SJCRH30 (cell line): ENCODE results near the gene KDM2B. TPM values are rescaled to one million over a fixed set of nuclear protein-coding genes. Genes with fewer than 3 reads are reported as not detected.

ENCODE experiments used
- DNase-seq, 2 experiments: peaks; one replicate each; pipeline ENCODE4 v3.0.0-alpha.2; 2015 to 2020
- H3K27ac ChIP-seq: fragments of 250-450 bp; sonication (Bioruptor Pico); 2 replicates; pipeline ENCODE4 v1.5.1; 2020; ENCODE audit warnings: mild to moderate bottlenecking, moderate library complexity
- H3K27me3 ChIP-seq: fragments of 250-450 bp; sonication (Bioruptor Pico); 2 replicates; pipeline ENCODE4 v1.5.1; 2020; ENCODE audit warnings: mild to moderate bottlenecking, moderate library complexity
- H3K36me3 ChIP-seq: fragments of 250-450 bp; sonication (Bioruptor Pico); 2 replicates; pipeline ENCODE4 v1.5.1; 2020; ENCODE audit warnings: mild to moderate bottlenecking, moderate library complexity
- H3K4me1 ChIP-seq: fragments of 250-450 bp; sonication (Bioruptor Pico); 2 replicates; pipeline ENCODE4 v1.5.1; 2020; ENCODE audit warnings: mild to moderate bottlenecking, moderate library complexity
- H3K4me3 ChIP-seq: fragments of 250-450 bp; sonication (Bioruptor Pico); 2 replicates; pipeline ENCODE4 v1.5.1; 2020; ENCODE audit warnings: mild to moderate bottlenecking, moderate library complexity
- H3K9me3 ChIP-seq: fragments of 250-450 bp; sonication (Bioruptor Pico); replicated peaks from 2 replicates; pipeline ENCODE4 v1.5.1; 2020; ENCODE audit warnings: mild to moderate bottlenecking, moderate library complexity
- total RNA-seq: library from RNA; depleted of rRNA; stranded (reverse); fragments of >200 nt; shearing (Covaris generic); gene quantifications from 2 replicates; pipeline ENCODE4 v1.2.3, GENCODE V29; 2014

The KDM2B gene
- total RNA-seq, 1 experiment from 2014 or later, result 48.4 TPM

DNA sequence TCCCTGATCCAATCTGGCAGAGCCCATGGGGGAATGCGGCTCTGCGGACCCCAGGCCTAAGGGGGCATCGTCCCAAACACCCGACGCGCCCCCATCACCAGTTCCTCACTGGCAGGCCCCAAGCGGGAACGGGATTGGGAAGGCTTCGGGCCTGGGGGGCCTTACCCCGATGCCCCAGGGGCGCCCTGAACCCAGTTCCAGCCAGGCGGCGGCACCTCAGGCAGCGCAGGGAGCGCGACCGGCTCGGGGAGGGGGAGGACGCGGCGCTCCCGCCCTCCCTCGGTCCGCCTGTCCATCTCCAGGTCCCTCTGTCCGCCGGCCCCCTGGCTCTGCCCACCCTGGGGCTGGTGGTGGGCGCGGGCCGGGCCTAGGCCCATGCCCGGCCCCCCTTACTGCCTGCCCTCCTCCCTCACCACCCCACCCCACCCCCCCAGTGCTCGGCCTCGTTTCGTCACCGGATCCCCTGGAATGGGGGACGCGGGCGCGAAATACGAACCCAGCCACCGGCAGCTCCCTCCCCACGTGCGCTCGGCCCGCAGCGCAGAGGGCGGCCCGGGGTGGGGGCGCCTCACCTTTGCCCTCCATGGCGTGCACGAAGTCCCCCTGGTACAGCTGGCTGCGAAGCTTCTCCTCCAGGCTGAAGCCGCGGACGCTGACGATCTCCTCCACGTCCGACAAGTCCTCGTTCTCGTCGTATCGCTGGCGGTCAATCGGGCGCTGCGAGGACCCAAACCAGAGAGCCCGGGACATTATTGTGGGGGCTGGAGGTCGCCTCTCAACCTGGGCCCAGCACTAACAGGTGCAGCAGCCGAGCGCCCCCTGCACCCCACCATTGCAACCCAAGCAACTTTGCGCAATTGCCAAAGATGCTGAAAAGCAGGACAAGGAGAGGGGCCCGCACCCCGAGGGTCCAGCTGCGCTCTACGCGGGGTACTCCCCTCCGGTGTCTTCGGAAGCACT, 2.3 kb downstream of the KDM2B start:
- DNase-seq, result no peak

DNA sequence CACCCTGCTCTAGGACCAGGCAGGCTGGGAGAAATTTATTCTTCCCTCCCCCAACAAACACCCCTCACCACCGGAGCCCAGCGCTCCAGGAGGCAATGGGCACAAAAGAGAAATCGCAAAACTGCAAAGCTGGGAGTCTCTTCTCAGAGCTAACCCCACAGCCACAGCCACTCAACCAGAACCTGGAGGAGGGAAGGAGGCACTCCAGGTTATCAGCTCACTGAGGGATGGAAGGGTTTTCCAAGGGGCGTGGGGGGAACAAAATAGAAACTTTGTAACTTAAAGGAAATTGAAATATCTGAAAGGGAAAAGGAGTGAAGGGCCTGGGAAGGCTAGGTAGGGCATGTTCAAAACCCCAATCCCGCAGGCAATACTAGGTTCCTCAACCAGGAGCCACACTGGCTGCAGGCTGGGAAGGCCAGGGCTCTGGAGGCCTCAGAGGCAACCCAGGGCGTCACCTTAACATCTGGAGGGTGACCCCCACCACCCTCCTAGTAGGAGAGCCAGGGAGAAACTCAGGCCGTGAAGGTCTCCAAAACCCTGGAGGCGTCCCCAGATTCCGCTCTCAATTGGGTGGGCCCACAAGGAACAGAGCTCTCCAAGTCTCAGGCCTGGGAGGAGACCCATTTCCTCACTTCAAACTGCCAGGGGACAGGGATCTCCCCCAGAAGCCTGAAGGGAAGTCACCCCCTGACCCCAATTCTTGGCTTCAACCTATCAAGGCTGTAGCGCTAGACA, 3.2 kb downstream of the KDM2B start:
- Histone ChIP-seq H3K4me1 (peaks cover 13% of the 10 kb centered on the region), H3K36me3 (peaks cover 3% of the 10 kb centered on the region), H3K27me3 (no peaks in the 10 kb centered on the region), H3K4me3 (no peak overlapping the region), H3K27ac (no peak overlapping the region), H3K9me3 (no peaks in the 10 kb centered on the region)
- no peak for DNase-seq

More for the DNA sequence above, 2.3 kb downstream of the KDM2B start:
- no peaks in the 10 kb centered on the region for H3K27me3 ChIP-seq
- H3K4me1 ChIP-seq, result peaks cover 17% of the 10 kb centered on the region
- H3K4me3 ChIP-seq, result peak overlapping the region; percentile 63
- peaks cover 3% of the 10 kb centered on the region for H3K36me3 ChIP-seq
- peak overlapping the region; percentile 93 for H3K27ac ChIP-seq
- no peaks in the 10 kb centered on the region for H3K9me3 ChIP-seq

DNA sequence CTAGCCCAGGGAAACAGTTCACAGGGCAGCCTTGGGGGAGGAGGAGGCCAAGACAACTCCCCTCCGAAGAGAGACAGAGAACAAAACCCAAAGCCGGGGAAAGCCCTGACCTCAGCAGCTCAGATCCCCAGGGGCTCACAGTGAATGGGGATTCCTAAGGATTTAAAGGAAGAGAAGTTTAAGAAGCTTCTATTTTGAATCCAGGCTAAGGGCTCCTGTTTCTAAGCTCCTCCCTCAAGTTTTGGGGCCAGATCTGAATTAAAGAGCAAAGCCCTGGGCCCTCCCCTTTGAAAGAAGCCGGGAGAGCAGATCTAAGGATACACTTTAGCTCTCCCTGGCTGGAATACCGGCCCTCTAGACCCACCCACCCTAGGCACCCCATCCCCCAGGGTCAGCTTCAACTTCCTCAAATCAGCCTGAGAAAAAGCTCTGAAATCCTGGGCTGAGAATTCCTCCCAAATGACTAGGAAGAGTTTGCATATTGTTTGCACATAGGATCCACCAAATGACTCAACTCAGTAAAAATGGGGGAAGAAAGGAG, 3.9 kb downstream of the KDM2B start:
- no peak for DNase-seq
- no peaks in the 10 kb centered on the region for H3K9me3 ChIP-seq
- H3K27me3 ChIP-seq, result no peaks in the 10 kb centered on the region
- H3K4me3 ChIP-seq, result no peak overlapping the region
- no peak overlapping the region for H3K27ac ChIP-seq
- peaks cover 9% of the 10 kb centered on the region; the same call in 1 of the 2 replicates for H3K4me1 ChIP-seq
- H3K36me3 ChIP-seq, result peaks cover 8% of the 10 kb centered on the region

DNA sequence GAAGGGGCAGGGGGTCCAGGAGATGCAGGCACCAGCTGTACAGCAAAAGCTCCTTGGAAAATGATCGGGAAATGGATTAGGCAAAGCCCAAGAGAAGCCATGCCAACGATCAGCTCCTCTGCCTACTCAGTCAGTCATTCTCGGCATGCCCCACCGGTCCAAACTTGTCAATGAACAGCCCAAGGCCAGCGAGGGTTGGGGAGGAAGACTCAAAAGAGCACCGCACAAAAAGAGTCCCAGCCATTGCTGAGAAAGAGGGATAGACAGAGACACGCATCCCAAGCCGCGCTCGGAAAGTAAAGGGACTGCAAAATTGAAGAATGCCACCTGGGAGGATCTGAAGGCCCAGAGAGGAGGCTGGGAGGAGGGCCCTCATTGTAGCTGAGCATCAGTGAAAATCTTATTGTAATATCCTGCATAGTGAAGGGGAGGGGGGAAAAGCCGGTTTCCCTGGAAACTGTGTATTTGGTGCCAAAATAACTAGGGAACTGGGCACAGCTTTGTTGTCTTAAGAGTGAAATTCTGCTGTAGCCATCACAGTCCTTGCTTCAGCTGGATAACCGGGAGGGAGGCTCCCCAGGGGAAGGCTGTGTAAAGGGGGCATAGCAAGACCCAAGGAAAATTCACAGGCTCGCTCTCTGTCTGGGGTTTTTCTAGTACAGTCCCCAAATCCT, 4.7 kb downstream of the KDM2B start:
- DNase-seq, result no peak
- no peak overlapping the region for H3K27ac ChIP-seq
- H3K36me3 ChIP-seq, result peaks cover 13% of the 10 kb centered on the region
- no peaks in the 10 kb centered on the region for H3K9me3 ChIP-seq
- H3K4me1 ChIP-seq, result peaks cover 9% of the 10 kb centered on the region; the same call in 1 of the 2 replicates
- H3K27me3 ChIP-seq, result no peaks in the 10 kb centered on the region
- no peak overlapping the region for H3K4me3 ChIP-seq

DNA sequence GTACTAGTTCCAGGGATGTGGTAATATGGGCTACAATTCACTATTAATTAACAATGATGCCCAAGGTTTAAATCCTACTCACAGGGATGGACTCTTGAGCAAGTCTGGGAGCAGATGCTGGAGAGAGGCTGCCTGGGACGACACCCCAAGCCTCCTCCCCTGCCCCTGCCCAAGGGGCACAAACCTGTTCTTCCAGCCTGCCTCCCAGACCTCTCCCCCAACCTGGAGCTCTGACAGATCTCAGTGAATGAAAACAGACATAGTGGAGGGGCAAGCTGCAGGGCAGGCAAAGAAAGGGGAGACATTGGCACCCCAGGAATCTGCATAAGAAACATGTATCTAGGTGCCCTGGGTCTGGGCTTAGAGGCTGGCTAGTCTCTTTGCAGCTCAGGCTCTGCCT, 5.8 kb downstream of the KDM2B start:
- Histone ChIP-seq H3K9me3 (no peaks in the 10 kb centered on the region), H3K27ac (no peak overlapping the region), H3K27me3 (no peaks in the 10 kb centered on the region), H3K4me3 (no peak overlapping the region), H3K36me3 (peaks cover 17% of the 10 kb centered on the region), H3K4me1 (peaks cover 9% of the 10 kb centered on the region; the same call in 1 of the 2 replicates)
- no peak for DNase-seq

DNA sequence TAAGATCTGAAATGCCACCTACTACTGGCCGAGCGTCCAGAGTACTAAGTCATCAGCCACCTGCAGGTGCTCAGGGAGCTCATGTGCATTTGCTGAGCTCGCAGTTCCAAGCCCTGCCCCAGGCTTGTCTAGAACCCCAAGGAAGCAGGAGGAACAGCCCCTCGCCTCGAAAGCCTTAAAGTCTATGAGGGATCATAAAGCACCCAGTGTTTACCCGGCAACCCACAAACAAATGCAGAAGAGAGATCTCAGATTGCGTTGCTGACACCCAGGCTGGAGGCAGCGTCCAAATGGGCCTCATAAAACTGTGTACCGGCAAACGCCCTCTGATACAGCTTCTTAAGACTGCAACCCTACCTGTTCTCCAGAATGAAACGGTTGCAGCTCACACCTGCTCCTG, 6.8 kb downstream of the KDM2B start:
- H3K4me1 ChIP-seq, result peaks cover 16% of the 10 kb centered on the region; the same call in 1 of the 2 replicates
- no peaks in the 10 kb centered on the region for H3K27me3 ChIP-seq
- DNase-seq, result no peak
- no peak overlapping the region for H3K4me3 ChIP-seq
- H3K36me3 ChIP-seq, result peaks cover 17% of the 10 kb centered on the region
- H3K27ac ChIP-seq, result no peak overlapping the region
- no peaks in the 10 kb centered on the region for H3K9me3 ChIP-seq

DNA sequence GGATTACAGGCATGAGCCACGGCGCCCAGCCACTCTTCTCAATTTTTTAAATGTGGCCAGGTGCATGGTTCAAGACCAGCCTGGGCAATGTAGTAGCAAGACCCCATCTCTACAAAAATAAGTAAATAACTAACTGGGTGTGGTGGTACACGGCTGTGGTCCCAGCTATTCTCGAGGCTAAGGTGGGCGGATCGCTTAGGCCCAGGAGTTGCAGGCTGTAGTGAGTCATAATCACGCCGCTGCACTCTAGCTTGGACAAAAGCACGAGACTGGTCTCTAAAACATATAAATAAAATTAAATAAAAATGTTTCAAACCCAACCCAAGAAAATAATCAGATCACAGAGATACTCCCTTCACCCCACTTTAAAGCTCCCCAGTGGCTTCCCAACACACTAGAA, 8.9 kb downstream of the KDM2B start:
- DNase-seq, result no peak
- H3K9me3 ChIP-seq, result no peaks in the 10 kb centered on the region
- no peak overlapping the region for H3K27ac ChIP-seq
- H3K36me3 ChIP-seq, result peaks cover 17% of the 10 kb centered on the region
- peaks cover 9% of the 10 kb centered on the region; the same call in 1 of the 2 replicates for H3K4me1 ChIP-seq
- H3K27me3 ChIP-seq, result no peaks in the 10 kb centered on the region
- no peak overlapping the region for H3K4me3 ChIP-seq

DNA sequence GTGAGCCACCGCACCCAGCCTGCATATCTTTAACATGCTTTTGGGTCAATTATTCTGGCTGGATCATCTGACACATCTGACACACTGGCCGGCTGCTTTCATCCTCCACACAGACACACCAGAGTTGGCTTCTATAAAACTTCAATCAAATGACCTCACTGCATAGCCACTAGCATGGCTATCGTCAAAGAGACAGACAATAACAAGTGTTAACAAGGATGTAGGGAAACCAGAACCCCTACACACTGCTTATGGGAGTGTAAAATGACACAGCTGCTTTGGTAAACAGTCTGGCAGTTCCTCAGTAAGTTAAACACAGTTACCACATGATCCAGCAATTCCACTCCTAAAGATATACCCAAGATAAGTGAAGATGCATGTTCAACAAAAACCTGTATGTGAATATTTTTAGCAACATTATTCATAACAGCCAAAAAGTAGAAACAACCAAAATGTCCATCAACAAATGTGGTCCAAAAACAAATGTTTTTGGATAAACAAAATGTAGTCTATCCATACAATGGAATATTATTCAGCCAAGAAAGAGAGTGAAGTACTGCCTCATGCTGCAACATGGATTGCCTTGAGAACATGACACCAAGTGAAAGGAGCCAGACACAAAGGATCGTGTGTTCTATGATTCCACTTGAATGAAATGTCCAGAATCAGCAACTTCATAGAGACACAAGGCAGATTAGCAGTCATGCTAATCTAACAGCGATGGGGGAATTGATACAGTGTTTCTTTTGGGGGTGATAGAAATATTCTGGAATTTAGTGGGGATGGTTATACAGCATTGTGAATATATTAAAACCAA, 10.1 kb downstream of the KDM2B start:
- Histone ChIP-seq H3K27ac (peak overlapping the region; percentile 37), H3K27me3 (no peaks in the 10 kb centered on the region), H3K4me1 (peaks cover 6% of the 10 kb centered on the region; the same call in 1 of the 2 replicates), H3K9me3 (no peaks in the 10 kb centered on the region), H3K36me3 (peaks cover 17% of the 10 kb centered on the region), H3K4me3 (no peak overlapping the region)
- peak; percentile 24 to 53 for DNase-seq

DNA sequence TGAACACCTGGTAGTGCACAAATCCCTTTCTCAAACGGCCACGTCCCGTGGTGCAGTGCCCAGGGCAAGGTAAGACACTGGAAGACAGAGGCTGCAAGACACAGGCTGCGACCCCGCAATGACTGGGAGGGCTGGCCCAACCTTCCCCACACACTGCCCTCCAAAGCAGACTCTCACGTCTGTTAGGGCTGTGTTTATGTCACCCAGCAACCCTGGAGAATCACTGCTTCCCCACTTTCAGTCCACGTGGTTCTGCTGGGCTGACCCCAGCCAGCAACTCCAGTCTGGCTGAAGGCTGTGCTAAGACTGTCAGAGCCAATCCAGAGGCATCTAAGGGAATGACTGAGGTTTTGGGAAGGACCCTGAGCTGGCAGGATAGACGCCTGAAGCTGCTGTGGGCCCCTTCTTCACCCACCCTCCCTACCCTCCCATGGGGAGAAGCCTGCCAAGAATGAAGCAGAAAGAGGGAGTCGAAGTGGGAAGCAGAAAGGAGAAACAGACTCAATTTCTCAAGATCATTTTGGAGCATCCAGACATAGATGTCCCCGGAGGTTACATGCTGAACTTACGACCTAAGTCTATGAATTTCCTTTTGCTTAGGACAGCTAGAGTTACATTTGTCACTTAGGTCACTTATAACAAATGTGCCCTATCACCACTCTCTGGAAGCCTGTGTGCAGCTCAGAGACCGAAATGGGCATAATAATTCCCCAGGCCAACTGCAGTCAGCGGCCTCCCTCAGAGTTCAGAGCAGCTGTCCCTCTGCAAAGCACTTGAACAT, 11.7 kb downstream of the KDM2B start:
- DNase-seq, result peak; percentile 53 to 68
- Histone ChIP-seq H3K36me3 (peaks cover 17% of the 10 kb centered on the region), H3K27ac (peak overlapping the region; percentile 37), H3K4me1 (peaks cover 6% of the 10 kb centered on the region; the same call in 1 of the 2 replicates), H3K27me3 (no peaks in the 10 kb centered on the region), H3K9me3 (no peaks in the 10 kb centered on the region), H3K4me3 (no peak overlapping the region)

DNA sequence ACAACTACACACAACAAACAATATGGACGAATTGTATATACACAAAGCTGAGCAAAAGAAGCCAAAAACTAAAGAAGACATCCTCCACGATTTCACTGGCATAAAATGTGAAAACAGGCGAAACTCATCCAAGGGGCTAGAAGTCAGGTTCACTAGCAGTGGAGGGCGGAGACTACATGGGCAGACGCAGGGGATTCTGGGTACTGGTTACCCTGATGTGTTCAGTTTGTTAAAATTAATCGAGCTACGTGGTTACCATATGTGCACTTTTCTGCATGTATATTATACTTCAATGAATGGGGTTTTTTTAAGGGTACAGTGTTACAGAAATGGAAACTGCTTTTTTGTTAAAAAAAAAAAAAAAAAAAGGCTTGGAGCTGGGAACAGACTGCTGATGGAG, 12.3 kb downstream of the KDM2B start:
- H3K9me3 ChIP-seq, result no peaks in the 10 kb centered on the region
- peaks cover 14% of the 10 kb centered on the region for H3K36me3 ChIP-seq
- H3K4me3 ChIP-seq, result no peak overlapping the region
- no peaks in the 10 kb centered on the region for H3K27me3 ChIP-seq
- peaks cover 6% of the 10 kb centered on the region; the same call in 1 of the 2 replicates for H3K4me1 ChIP-seq
- H3K27ac ChIP-seq, result no peak overlapping the region
- DNase-seq, result no peak

DNA sequence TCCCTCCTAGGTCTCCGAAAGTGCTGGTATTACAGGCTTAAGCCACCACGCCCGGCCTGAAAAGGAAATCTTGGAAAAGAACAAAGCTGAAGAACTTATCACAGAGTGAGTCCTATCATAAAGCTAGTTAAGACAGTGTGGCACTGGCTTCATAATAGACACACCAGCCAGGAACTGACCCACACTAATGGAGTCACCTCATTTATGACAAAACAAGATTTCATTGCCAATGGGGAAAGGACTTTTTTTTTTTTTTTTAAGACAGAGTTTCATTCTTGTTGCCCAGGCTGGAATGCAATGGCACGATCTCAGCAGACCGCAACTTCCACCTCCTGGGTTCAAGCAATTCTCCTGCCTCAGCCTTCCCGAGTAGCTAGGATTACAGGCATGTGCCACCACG, 15.7 kb downstream of the KDM2B start:
- Histone ChIP-seq H3K4me1 (peaks cover 6% of the 10 kb centered on the region; the same call in 1 of the 2 replicates), H3K36me3 (no peaks in the 10 kb centered on the region), H3K4me3 (no peak overlapping the region), H3K27me3 (no peaks in the 10 kb centered on the region), H3K27ac (no peak overlapping the region), H3K9me3 (no peaks in the 10 kb centered on the region)
- DNase-seq, result no peak

DNA sequence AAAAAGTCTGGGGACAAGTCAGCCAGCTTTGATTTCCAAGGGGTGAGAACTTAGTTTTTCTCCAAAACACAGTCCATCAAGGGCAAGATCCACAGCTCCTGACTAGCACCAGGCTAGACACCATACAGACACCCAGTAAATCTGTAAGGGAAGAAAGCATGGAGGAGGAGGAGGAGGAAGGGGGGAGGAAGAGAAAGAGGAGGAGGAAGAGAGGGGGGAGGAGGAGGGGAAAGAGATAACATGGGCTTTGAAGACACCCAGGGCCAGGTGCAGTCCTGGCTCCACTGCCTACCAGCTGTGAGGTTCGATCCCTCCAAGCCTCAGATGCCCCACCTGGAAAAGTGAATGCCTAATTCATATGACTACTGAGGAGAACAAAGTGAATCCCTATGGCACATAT, 18.3 kb downstream of the KDM2B start:
- Histone ChIP-seq H3K27me3 (no peaks in the 10 kb centered on the region), H3K9me3 (no peaks in the 10 kb centered on the region), H3K4me1 (no peaks in the 10 kb centered on the region), H3K27ac (no peak overlapping the region), H3K4me3 (no peak overlapping the region), H3K36me3 (no peaks in the 10 kb centered on the region)
- no peak for DNase-seq

DNA sequence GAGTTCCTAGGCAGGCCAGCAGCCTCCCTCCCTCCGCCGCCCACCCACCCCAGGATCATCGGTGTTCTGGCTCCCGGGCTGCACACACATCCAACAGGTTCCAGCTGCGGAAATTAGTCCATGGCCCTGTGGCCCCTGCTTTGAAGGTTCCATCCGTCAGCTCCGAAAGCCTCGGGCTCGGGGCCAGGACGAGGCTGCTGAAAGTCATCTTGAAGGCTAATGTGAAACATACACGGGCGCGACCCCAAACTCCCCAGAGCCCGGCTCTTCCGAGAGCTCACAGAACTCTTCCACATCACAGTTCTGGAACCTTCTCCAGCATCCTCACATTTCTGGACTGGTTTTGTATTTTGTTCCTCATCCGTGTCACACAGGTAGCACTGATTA, 19.8 kb downstream of the KDM2B start:
- no peaks in the 10 kb centered on the region for H3K27me3 ChIP-seq
- H3K4me1 ChIP-seq, result no peaks in the 10 kb centered on the region
- no peaks in the 10 kb centered on the region for H3K9me3 ChIP-seq
- no peaks in the 10 kb centered on the region for H3K36me3 ChIP-seq
- H3K27ac ChIP-seq, result no peak overlapping the region
- no peak for DNase-seq
- H3K4me3 ChIP-seq, result no peak overlapping the region
